Stimulated activated naive B cell treated with anti-CD40 and anti-IgM and Interleukin-4, amounts not matched to agents 10 μg/mL and 1 μg/mL and 100 μg/mL, for 72 hours (primary cell): ENCODE results near the gene PPFIA1.
A peak's percentile ranks its signal among the peaks of the same experiment; 100 is the strongest.
"Not testable (repeated sequence)": the region's sequence is repeated elsewhere in the genome, so short reads cannot be mapped to it uniquely, and the experiment has no call there.

ENCODE experiments used
- ATAC-seq, 2 donors: fragments of 150-1000 bp; cut with Tn5 transposase; replicated peaks; 2 replicates each; pipeline ENCODE4 v1.10.0; 2021; ENCODE audit warnings: moderate library complexity in 1 of 2
- DNase-seq: peaks from one replicate; pipeline ENCODE4 v3.0.0; 2021
- H3K27ac Mint-ChIP-seq: one replicate; pipeline ENCODE4 v1.8.0; 2022; ENCODE audit warnings: mild to moderate bottlenecking, mixed read lengths
- H3K27me3 Mint-ChIP-seq, 2 donors: one replicate each; pipeline ENCODE4 v1.8.0; 2022; ENCODE audit warnings: mixed read lengths in 2 of 2
- H3K36me3 Mint-ChIP-seq, 2 donors: one replicate each; pipeline ENCODE4 v1.8.0; 2022; ENCODE audit warnings: mixed read lengths in 2 of 2, mild to moderate bottlenecking in 1 of 2
- H3K4me1 Mint-ChIP-seq, 2 donors: one replicate each; pipeline ENCODE4 v1.8.0; 2022; ENCODE audit warnings: mixed read lengths in 2 of 2, mild to moderate bottlenecking in 1 of 2
- H3K4me3 Mint-ChIP-seq, 2 donors: one replicate each; pipeline ENCODE4 v1.8.0; 2022; ENCODE audit warnings: mild to moderate bottlenecking in 2 of 2, mixed read lengths in 2 of 2, moderate library complexity in 1 of 2
- H3K9me3 Mint-ChIP-seq, 2 donors: one replicate each; pipeline ENCODE4 v1.8.0; 2022; ENCODE audit warnings: mixed read lengths in 2 of 2, mild to moderate bottlenecking in 1 of 2

The PPFIA1 gene

DNA sequence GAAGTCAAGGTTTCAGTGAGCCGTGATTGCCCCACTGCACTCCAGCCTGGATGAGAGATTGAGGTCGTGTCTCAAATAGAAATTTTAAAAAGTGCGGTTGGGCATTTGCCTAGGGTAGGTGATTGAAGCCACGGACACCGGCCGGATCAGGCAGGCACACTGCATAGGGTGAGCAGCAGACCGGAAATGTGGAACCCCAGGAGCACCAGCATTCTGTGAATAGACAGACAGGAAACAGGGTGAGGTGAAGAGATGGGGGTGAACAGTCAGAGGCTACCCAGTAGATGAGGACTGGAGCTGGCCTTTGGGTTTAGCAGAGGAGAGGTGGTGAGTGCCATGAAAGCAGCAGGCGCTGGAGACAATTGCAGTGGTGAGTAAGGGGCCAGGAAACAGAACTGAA lies 43.5 kb downstream of the PPFIA1 start:
- DNase-seq, result no peak
- Mint-ChIP-seq H3K9me3 (peaks cover 4 to 9% of the 10 kb centered on the region in 2 donors), H3K27ac (peak overlapping the region; percentile 49), H3K4me1 (peaks cover 32 to 48% of the 10 kb centered on the region in 2 donors), H3K4me3 (peak overlapping the region; percentile 49 to 68), H3K36me3 (peaks cover 48 to 55% of the 10 kb centered on the region in 2 donors), H3K27me3 (no peaks in the 10 kb centered on the region)
- no peak for ATAC-seq

- peak; percentile 92 to 96 for ATAC-seq
- H3K36me3 Mint-ChIP-seq, result peaks cover 45 to 52% of the 10 kb centered on the region in 2 donors
- H3K4me1 Mint-ChIP-seq, result peaks cover 32 to 48% of the 10 kb centered on the region in 2 donors
- H3K9me3 Mint-ChIP-seq, result peaks cover 4 to 9% of the 10 kb centered on the region in 2 donors
- peak overlapping the region; percentile 77 for H3K27ac Mint-ChIP-seq
- no peaks in the 10 kb centered on the region for H3K27me3 Mint-ChIP-seq
- peak overlapping the region in 1 of 2 donors; percentile 14 for H3K4me3 Mint-ChIP-seq
- DNase-seq, result peak; percentile 62
Observed at GRCh38 chr11:70314730-70315129, 44.2 kb downstream of the PPFIA1 start.

DNA sequence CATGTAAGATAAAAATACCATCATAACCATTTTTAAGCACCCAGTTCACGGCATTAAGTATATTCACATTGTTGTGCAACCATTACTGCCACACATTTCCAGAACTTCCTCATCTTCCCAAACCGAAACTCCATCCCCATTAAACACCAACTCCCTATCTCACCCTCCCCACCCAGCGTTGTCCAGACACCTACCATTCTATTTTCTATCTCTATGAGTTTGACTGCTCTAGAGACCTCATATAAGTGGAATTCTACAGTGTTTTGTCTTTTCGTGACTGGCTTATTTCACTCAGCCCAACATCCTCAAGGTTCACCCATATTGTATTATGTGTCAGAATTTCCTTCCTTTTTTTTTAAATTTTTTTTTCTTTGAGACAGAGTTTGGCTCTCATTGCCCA lies 45.2 kb downstream of the PPFIA1 start:
- ATAC-seq, result peak in 1 of 2 donors; percentile 23
- Mint-ChIP-seq H3K27me3 (no peaks in the 10 kb centered on the region), H3K27ac (peak overlapping the region; percentile 33), H3K9me3 (peaks cover 4 to 9% of the 10 kb centered on the region in 2 donors), H3K36me3 (peaks cover 39 to 42% of the 10 kb centered on the region in 2 donors), H3K4me1 (peaks cover 32 to 45% of the 10 kb centered on the region in 2 donors), H3K4me3 (no peak overlapping the region)
- DNase-seq, result no peak

DNA sequence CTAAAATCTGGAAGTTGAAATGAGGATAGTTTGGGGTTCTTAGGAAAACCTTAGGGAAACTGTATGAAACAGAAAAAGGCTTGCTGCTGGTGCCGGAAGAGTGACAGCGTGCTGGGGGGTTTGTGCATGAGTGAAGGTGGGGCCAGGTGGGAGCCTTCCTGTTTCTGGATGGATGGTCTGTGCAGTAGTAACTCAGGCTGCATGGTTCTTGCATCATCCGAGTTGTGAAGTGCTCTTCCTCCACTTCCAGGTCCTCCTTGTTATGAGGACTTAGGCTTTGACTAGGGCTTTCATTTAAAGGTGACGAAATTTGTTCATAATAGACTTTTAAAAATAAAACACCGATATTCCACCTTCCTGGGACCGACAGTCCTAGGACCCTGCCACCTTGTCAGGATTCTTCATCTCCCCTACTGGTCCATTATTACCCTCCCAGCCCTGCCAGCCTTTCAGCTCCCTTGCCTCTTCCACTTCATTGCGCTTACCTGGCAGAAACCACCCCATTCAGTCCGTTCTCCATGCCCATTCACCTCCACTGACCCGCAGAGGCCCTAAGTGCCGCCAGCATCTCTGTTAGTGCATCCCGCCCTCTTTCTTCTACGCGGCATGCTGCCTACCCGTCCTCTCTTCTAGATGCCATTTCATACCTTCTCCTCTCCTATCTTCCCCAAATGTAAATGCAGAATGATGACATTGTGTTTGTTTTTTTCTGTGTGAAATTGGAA lies 47.3 kb downstream of the PPFIA1 start:
- Mint-ChIP-seq H3K27ac (no peak overlapping the region), H3K4me1 (peaks cover 22 to 32% of the 10 kb centered on the region in 2 donors), H3K36me3 (peaks cover 31 to 41% of the 10 kb centered on the region in 2 donors), H3K9me3 (peaks cover 4 to 9% of the 10 kb centered on the region in 2 donors), H3K27me3 (no peaks in the 10 kb centered on the region), H3K4me3 (no peak overlapping the region)
- DNase-seq (no peak), ATAC-seq (no peak)

GRCh38 chr11:70319396-70320076 lies 49.0 kb downstream of the PPFIA1 start:
- Mint-ChIP-seq H3K27me3 (no peaks in the 10 kb centered on the region), H3K36me3 (peaks cover 23 to 42% of the 10 kb centered on the region in 2 donors), H3K4me3 (no peak overlapping the region), H3K9me3 (peaks cover 2 to 3% of the 10 kb centered on the region in 2 donors), H3K4me1 (peaks cover 19 to 33% of the 10 kb centered on the region in 2 donors), H3K27ac (no peak overlapping the region)
- no peak for DNase-seq
- no peak for ATAC-seq

- ATAC-seq, result no peak
Observed at GRCh38 chr11:70322666-70323065, 52.2 kb downstream of the PPFIA1 start.

GRCh38 chr11:70323806-70324205 lies 53.3 kb downstream of the PPFIA1 start:
- no peaks in the 10 kb centered on the region for H3K9me3 Mint-ChIP-seq
- peak overlapping the region; percentile 70 for H3K27ac Mint-ChIP-seq
- DNase-seq (no peak), ATAC-seq (peak; percentile 34 to 44)
- no peak overlapping the region for H3K4me3 Mint-ChIP-seq
- H3K4me1 Mint-ChIP-seq, result peaks cover 14 to 21% of the 10 kb centered on the region in 2 donors
- no peaks in the 10 kb centered on the region for H3K27me3 Mint-ChIP-seq
- peaks cover 38 to 61% of the 10 kb centered on the region in 2 donors for H3K36me3 Mint-ChIP-seq

More at GRCh38 chr11:70322666-70323065, 52.2 kb downstream of the PPFIA1 start:
- H3K27me3 Mint-ChIP-seq, result no peaks in the 10 kb centered on the region
- peaks cover 31 to 50% of the 10 kb centered on the region in 2 donors for H3K36me3 Mint-ChIP-seq
- no peak overlapping the region for H3K27ac Mint-ChIP-seq
- no peak for DNase-seq
- H3K4me3 Mint-ChIP-seq, result no peak overlapping the region
- H3K4me1 Mint-ChIP-seq, result peaks cover 11 to 21% of the 10 kb centered on the region in 2 donors
- H3K9me3 Mint-ChIP-seq, result no peaks in the 10 kb centered on the region

DNA sequence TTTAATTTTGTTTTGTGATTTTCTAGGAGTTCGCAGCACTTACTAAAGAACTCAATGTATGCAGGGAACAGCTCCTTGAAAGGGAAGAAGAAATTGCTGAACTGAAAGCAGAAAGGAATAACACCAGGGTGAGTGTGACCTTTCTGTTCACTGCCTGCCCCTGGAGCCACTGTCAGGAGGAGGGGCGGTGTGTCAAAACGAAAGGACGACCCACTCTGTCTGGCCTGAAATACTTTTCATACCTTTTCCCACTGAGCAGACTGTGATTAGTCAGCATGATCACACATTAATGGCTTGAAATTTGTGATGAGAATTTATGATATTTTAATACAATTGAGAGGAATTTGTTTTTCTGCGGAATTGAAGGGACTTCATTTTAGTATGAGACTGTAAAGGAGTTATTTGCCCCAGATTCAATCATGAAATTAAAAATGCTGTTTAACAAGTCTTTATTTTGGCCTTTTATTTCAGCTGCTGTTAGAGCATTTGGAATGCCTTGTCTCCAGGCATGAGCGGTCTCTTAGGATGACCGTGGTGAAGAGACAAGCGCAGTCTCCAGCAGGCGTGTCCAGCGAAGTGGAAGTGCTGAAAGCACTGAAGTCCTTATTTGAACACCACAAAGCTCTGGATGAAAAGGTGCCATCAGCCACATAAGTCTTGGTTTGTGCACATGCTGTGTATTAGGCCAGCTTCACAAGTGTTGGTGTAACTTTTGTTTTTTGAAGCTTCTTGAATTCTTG lies 54.1 kb downstream of the PPFIA1 start:
- H3K27ac Mint-ChIP-seq, result peak overlapping the region; percentile 59
- H3K4me3 Mint-ChIP-seq, result no peak overlapping the region
- ATAC-seq (peak; percentile 92 to 93), DNase-seq (peak; percentile 19)
- no peaks in the 10 kb centered on the region for H3K9me3 Mint-ChIP-seq
- no peaks in the 10 kb centered on the region for H3K27me3 Mint-ChIP-seq
- H3K4me1 Mint-ChIP-seq, result peaks cover 14 to 21% of the 10 kb centered on the region in 2 donors
- H3K36me3 Mint-ChIP-seq, result peaks cover 38 to 62% of the 10 kb centered on the region in 2 donors

DNA sequence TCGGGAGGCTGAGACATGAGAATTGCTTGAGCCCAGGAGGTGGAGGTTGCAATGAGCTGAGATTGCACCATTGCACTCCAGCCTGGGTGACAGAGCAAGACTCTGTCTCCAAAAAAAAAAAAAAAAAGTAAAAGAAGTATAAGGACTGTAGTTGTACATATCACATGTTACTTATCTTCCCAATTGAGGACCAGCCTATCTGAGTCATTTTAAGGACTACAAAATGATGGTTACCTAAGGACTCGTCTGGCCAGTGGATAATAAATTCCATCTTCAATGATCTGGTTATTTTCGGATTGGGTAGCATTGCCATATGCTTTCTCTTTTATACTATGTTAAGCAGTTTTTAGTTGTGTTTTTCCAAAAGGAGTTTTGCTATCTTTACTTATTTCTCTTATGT lies 55.3 kb downstream of the PPFIA1 start:
- peaks cover 14 to 21% of the 10 kb centered on the region in 2 donors for H3K4me1 Mint-ChIP-seq
- ATAC-seq (no peak), DNase-seq (no peak)
- H3K4me3 Mint-ChIP-seq, result no peak overlapping the region
- no peaks in the 10 kb centered on the region for H3K9me3 Mint-ChIP-seq
- H3K36me3 Mint-ChIP-seq, result peaks cover 43 to 71% of the 10 kb centered on the region in 2 donors
- no peaks in the 10 kb centered on the region for H3K27me3 Mint-ChIP-seq
- H3K27ac Mint-ChIP-seq, result no peak overlapping the region

GRCh38 chr11:70326365-70326811 lies 55.9 kb downstream of the PPFIA1 start:
- Mint-ChIP-seq H3K4me3 (no peak overlapping the region), H3K9me3 (no peaks in the 10 kb centered on the region), H3K27ac (no peak overlapping the region), H3K36me3 (peaks cover 38 to 71% of the 10 kb centered on the region in 2 donors), H3K27me3 (no peaks in the 10 kb centered on the region), H3K4me1 (peaks cover 14 to 21% of the 10 kb centered on the region in 2 donors)
- ATAC-seq (no peak), DNase-seq (no peak)

DNA sequence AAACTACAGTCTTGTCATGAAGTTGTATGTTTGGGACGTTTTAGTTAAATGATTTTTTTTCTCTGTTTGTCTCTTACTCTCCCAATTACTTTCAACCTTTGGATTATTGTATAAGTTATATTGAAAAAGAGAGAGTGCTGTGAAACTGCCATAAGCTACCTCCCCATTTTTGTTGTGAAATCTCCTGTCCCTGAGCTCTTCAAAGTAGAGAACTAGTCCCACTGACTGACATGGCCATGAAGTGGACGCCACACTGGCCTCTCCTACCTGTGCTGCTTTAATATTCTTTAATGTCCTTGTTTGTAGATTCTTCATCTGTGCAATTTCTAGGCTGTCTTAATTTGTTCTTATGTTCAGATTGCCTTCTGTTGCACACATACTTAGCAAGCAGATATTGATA lies 56.3 kb downstream of the PPFIA1 start:
- H3K27ac Mint-ChIP-seq, result no peak overlapping the region
- no peak for DNase-seq

GRCh38 chr11:70327717-70328116 lies 57.2 kb downstream of the PPFIA1 start:
- Mint-ChIP-seq H3K36me3 (peaks cover 43 to 73% of the 10 kb centered on the region in 2 donors), H3K27ac (no peak overlapping the region), H3K27me3 (no peaks in the 10 kb centered on the region), H3K4me3 (no peak overlapping the region), H3K4me1 (peaks cover 14 to 21% of the 10 kb centered on the region in 2 donors), H3K9me3 (no peaks in the 10 kb centered on the region)
- no peak for DNase-seq
- ATAC-seq, result peak in 1 of 2 donors; percentile 41

More for the DNA sequence above, 56.3 kb downstream of the PPFIA1 start:
- no peak overlapping the region for H3K4me3 Mint-ChIP-seq
- H3K27me3 Mint-ChIP-seq, result no peaks in the 10 kb centered on the region
- no peak for ATAC-seq
- no peaks in the 10 kb centered on the region for H3K9me3 Mint-ChIP-seq
- peaks cover 14 to 21% of the 10 kb centered on the region in 2 donors for H3K4me1 Mint-ChIP-seq
- H3K36me3 Mint-ChIP-seq, result peaks cover 40 to 73% of the 10 kb centered on the region in 2 donors

- Mint-ChIP-seq H3K27me3 (no peaks in the 10 kb centered on the region), H3K27ac (no peak overlapping the region), H3K36me3 (peaks cover 50 to 75% of the 10 kb centered on the region in 2 donors), H3K4me1 (peaks cover 12 to 13% of the 10 kb centered on the region in 2 donors), H3K9me3 (no peaks in the 10 kb centered on the region), H3K4me3 (no peak overlapping the region)
- DNase-seq (no peak), ATAC-seq (no peak)
Observed at GRCh38 chr11:70328556-70328955, 58.1 kb downstream of the PPFIA1 start.

- peaks cover 51 to 73% of the 10 kb centered on the region in 2 donors for H3K36me3 Mint-ChIP-seq
- not testable (repeated sequence) for DNase-seq, ATAC-seq, H3K27ac Mint-ChIP-seq, H3K4me1 Mint-ChIP-seq, H3K27me3 Mint-ChIP-seq, H3K9me3 Mint-ChIP-seq, H3K4me3 Mint-ChIP-seq
Observed at GRCh38 chr11:70331320-70331843, 60.9 kb downstream of the PPFIA1 start.
